ENCODE results near the gene CEP170B.
"Not testable (repeated sequence)": the region's sequence is repeated elsewhere in the genome, so short reads cannot be mapped to it uniquely, and the experiment has no call there.

Gene CEP170B

GRCh38 chr14:104919152-104919992 is 54.3 kb downstream of the CEP170B start:
- DNase-seq: not testable (repeated sequence)

- no peak for DNase-seq
Measured at GRCh38 chr14:104919993-104920315, 54.9 kb downstream of the CEP170B start.

- no peak for DNase-seq
Measured at GRCh38 chr14:104923640-104924420, 58.8 kb downstream of the CEP170B start.

- no peak for DNase-seq
Measured at GRCh38 chr14:104924421-104925213, 59.5 kb downstream of the CEP170B start, which contains the start of gene PLD4. PLD4 (plus strand) TSS chr14:104924879; CDS start chr14:104927141, 2,262 bp downstream.

- DNase-seq: no peak
Measured at GRCh38 chr14:104925214-104925854, 60.3 kb downstream of the CEP170B start.

- no peak for DNase-seq
Measured at GRCh38 chr14:104925855-104926609, 61.0 kb downstream of the CEP170B start.

GRCh38 chr14:104926619-104927431 is 61.8 kb downstream of the CEP170B start:
- DNase-seq: no peak

- no peak for DNase-seq
Measured at GRCh38 chr14:104927432-104927816, 62.4 kb downstream of the CEP170B start.

- no peak for DNase-seq
Measured at GRCh38 chr14:104927901-104928300, 62.8 kb downstream of the CEP170B start.

GRCh38 chr14:104928391-104929133 is 63.5 kb downstream of the CEP170B start:
- DNase-seq: no peak

GRCh38 chr14:104929268-104930230 is 64.5 kb downstream of the CEP170B start:
- DNase-seq: no peak

GRCh38 chr14:104930526-104931303 is 65.6 kb downstream of the CEP170B start:
- no peak for DNase-seq

GRCh38 chr14:104931304-104931770 is 66.3 kb downstream of the CEP170B start:
- no peak for DNase-seq

GRCh38 chr14:104931771-104932675 is 67.0 kb downstream of the CEP170B start:
- no peak for DNase-seq

- DNase-seq: peak; percentile 91
Measured at GRCh38 chr14:104932676-104933631, 67.9 kb downstream of the CEP170B start.
